CD14-positive monocyte (primary cell): ENCODE measurements around the gene PSME1. TPM values are rescaled to one million over a fixed set of nuclear protein-coding genes. Genes with fewer than 3 reads are reported as not detected.

ENCODE experiments used
- DNase-seq, 3 donors: peaks; one replicate each; pipeline ENCODE4 v3.0.0-alpha.2; 2011 to 2022
- H2AFZ ChIP-seq: 2 replicates; pipeline ENCODE4 v1.6.0; 2012; ENCODE audit warnings: mild to moderate bottlenecking, low read depth, low read length, inconsistent platforms; ENCODE audit not compliant: insufficient read depth, poor library complexity, severe bottlenecking
- H3K27ac ChIP-seq, 2 donors: 1 replicate in 1 of 2; 2 replicates in 1 of 2; pipeline ENCODE4 v1.5.1; 2012 to 2013; ENCODE audit warnings: low read length in 2 of 2, control low read depth in 1 of 2, inconsistent platforms in 1 of 2, low read depth in 1 of 2, mild to moderate bottlenecking in 1 of 2
- H3K27me3 ChIP-seq, 2 donors: one replicate each; pipeline versions ENCODE4 v1.6.0 to v1.6.1; 2011 to 2013; ENCODE audit warnings: low read length in 2 of 2; ENCODE audit not compliant: control insufficient read depth in 2 of 2, insufficient read depth in 2 of 2
- H3K36me3 ChIP-seq, 2 donors: replicated peaks in 1 of 2; 1 replicate in 1 of 2; 2 replicates in 1 of 2; pipeline versions ENCODE4 v1.5.1 to v1.6.1; 2012 to 2013; ENCODE audit warnings: low read length in 2 of 2, control low read depth in 1 of 2, inconsistent platforms in 1 of 2, mild to moderate bottlenecking in 1 of 2; ENCODE audit not compliant: insufficient read depth in 2 of 2, control insufficient read depth in 1 of 2
- H3K4me1 ChIP-seq, 2 donors: 1 replicate in 1 of 2; 2 replicates in 1 of 2; pipeline versions ENCODE4 v1.5.1 to v1.6.1; 2012 to 2013; ENCODE audit warnings: low read length in 2 of 2, control low read depth in 1 of 2, inconsistent platforms in 1 of 2, mild to moderate bottlenecking in 1 of 2, moderate library complexity in 1 of 2; ENCODE audit not compliant: insufficient read depth in 2 of 2, control insufficient read depth in 1 of 2
- H3K4me2 ChIP-seq: replicated peaks from 2 replicates; pipeline ENCODE3; 2012; ENCODE audit warnings: low read length, moderate library complexity, mild to moderate bottlenecking; ENCODE audit not compliant: poor library complexity, severe bottlenecking; ENCODE audit errors: extremely low read depth
- H3K4me3 ChIP-seq, 3 experiments: fragments of 200-600 bp in 1 of 3; sonication (generic) in 1 of 3; replicated peaks in 1 of 3; 1 replicate in 2 of 3; 2 replicates in 1 of 3; pipeline ENCODE4 v1.5.1; 2011 to 2013; ENCODE audit warnings: low read length in 3 of 3, mild to moderate bottlenecking in 3 of 3, control low read depth in 2 of 3, low read depth in 2 of 3, inconsistent platforms in 1 of 3, moderate library complexity in 1 of 3
- H3K79me2 ChIP-seq: 2 replicates; pipeline ENCODE4 v1.6.0; 2012; ENCODE audit warnings: mild to moderate bottlenecking, control low read depth, inconsistent platforms, low read length, moderate library complexity; ENCODE audit not compliant: insufficient read depth
- H3K9ac ChIP-seq: 2 replicates; pipeline ENCODE4 v1.6.0; 2017; ENCODE audit warnings: low read length, mild to moderate bottlenecking; ENCODE audit not compliant: insufficient read depth, poor library complexity, severe bottlenecking
- H3K9me3 ChIP-seq, 2 donors: replicated peaks in 1 of 2; 1 replicate in 1 of 2; 2 replicates in 1 of 2; pipeline versions ENCODE4 v1.5.1 to v1.6.1; 2012 to 2013; ENCODE audit warnings: low read length in 2 of 2, control low read depth in 1 of 2; ENCODE audit not compliant: control insufficient read depth in 1 of 2, insufficient read depth in 1 of 2
- H4K20me1 ChIP-seq: 2 replicates; pipeline ENCODE4 v1.6.0; 2012; ENCODE audit warnings: mild to moderate bottlenecking, low read length, control low read depth, moderate library complexity; ENCODE audit not compliant: insufficient read depth
- H3K27ac Mint-ChIP-seq, 7 donors: one replicate each; pipeline ENCODE4 v1.8.0; 2020; ENCODE audit warnings: mild to moderate bottlenecking in 7 of 7, mixed read lengths in 7 of 7, moderate library complexity in 6 of 7, inconsistent platforms in 2 of 7
- H3K27me3 Mint-ChIP-seq, 3 donors: one replicate each; pipeline ENCODE4 v1.8.0; 2021 to 2022; ENCODE audit warnings: low read depth in 3 of 3, mild to moderate bottlenecking in 3 of 3, mixed read lengths in 3 of 3, moderate library complexity in 3 of 3, inconsistent platforms in 1 of 3
- H3K36me3 Mint-ChIP-seq, 2 donors: one replicate each; pipeline ENCODE4 v1.8.0; 2020; ENCODE audit warnings: mixed read lengths in 2 of 2, inconsistent platforms in 1 of 2, mild to moderate bottlenecking in 1 of 2
- H3K4me1 Mint-ChIP-seq: one replicate; pipeline ENCODE4 v1.8.0; 2020; ENCODE audit warnings: mild to moderate bottlenecking, mixed read lengths
- H3K4me3 Mint-ChIP-seq, 2 donors: one replicate each; pipeline ENCODE4 v1.8.0; 2020; ENCODE audit warnings: mild to moderate bottlenecking in 2 of 2, mixed read lengths in 2 of 2, moderate library complexity in 1 of 2
- H3K9me3 Mint-ChIP-seq, 7 donors: one replicate each; pipeline ENCODE4 v1.8.0; 2020 to 2022; ENCODE audit warnings: mixed read lengths in 7 of 7, mild to moderate bottlenecking in 6 of 7, moderate library complexity in 6 of 7, inconsistent platforms in 2 of 7
- CTCF ChIP-seq: fragments of 200-600 bp; IDR thresholded peaks from one replicate; pipeline ENCODE4 v1.8.0; 2022; ENCODE audit warnings: antibody characterized with exemption, mild to moderate bottlenecking
- WGBS: methylation state at CpG from one replicate; pipeline ENCODE4 v1.1.5; 2013; ENCODE audit warnings: missing lambda C conversion rate; ENCODE audit not compliant: insufficient coverage; 5-methylcytosine and 5-hydroxymethylcytosine counted together
- intact Hi-C, 2 donors: fragments of 100-400 bp; cut with micrococcal nuclease; formaldehyde crosslinking; loops; one replicate each; pipeline versions ENCODE4 v1.15.0 to v1.15.1; 2023
- polyA plus RNA-seq, 3 donors: library from polyadenylated mRNA; depleted of rRNA in 1 of 3; unstranded in 2 of 3; stranded (reverse) in 1 of 3; fragments of 300-500 nt in 2 of 3; fragments of >200 nt in 1 of 3; fragmentation: Illumina TruSeq in 2 of 3; gene quantifications; 1 replicate in 2 of 3; 2 replicates in 1 of 3; pipeline ENCODE4 v1.2.3, GENCODE V29; 2012 to 2021

PSME1 gene
- polyA plus RNA-seq, 3 donors: 435 to 759 (median 729) TPM

- H3K36me3 ChIP-seq: peaks cover 9 to 20% of the 10 kb centered on the region in 2 donors
- peak; percentile 79 to 85 (median 81) for DNase-seq
- intact Hi-C loops: loop anchor here in 1 of 2 donors (2.0 kb wide), 1 partner anchor 15 kb away; no protein-coding TSS in a partner anchor
- peaks cover 17% of the 10 kb centered on the region for H4K20me1 ChIP-seq
- peak within 1 kb of the TSS; percentile 96 to 97 for H3K4me3 Mint-ChIP-seq
- peaks cover 0 to 2% (median 1%) of the 10 kb centered on the region in 3 donors for H3K27me3 Mint-ChIP-seq
- peaks cover 34% of the 10 kb centered on the region for H3K79me2 ChIP-seq
- peak within 1 kb of the TSS; percentile 90 for H3K9ac ChIP-seq
- no peaks in the 10 kb centered on the region for H3K9me3 ChIP-seq
- peaks cover 43 to 58% of the 10 kb centered on the region in 2 donors for H3K4me1 ChIP-seq
- peaks cover 50% of the 10 kb centered on the region for H3K4me1 Mint-ChIP-seq
- peak within 1 kb of the TSS; percentile 98 for H3K4me2 ChIP-seq
- peaks cover 15 to 22% of the 10 kb centered on the region in 2 donors for H3K36me3 Mint-ChIP-seq
- H3K27ac ChIP-seq: peak within 1 kb of the TSS; percentile 68 to 92
- H3K4me3 ChIP-seq: peak within 1 kb of the TSS; percentile 64 to 98 (median 72)
- no peaks in the 10 kb centered on the region for H3K27me3 ChIP-seq
- H3K27ac Mint-ChIP-seq: peak within 1 kb of the TSS; percentile 89 to 95 (median 93)
- under 1% methylated on average over 56 of the region's 68 CpGs for WGBS
- peak within 1 kb of the TSS; percentile 89 for H2AFZ ChIP-seq
- peaks cover 0 to 3% (median 0%) of the 10 kb centered on the region in 7 donors for H3K9me3 Mint-ChIP-seq
- TF ChIP-seq CTCF: no peak
Measured at GRCh38 chr14:24093901-24094840, 41.8 kb upstream of the PSME1 start, which contains the start of gene PCK2. TSS of gene PCK2 (plus strand) at chr14:24094311. CDS start at chr14:24094406, 95 bp downstream.

GRCh38 chr14:24094841-24095270 lies 41.1 kb upstream of the PSME1 start:
- H3K27me3 Mint-ChIP-seq: peaks cover 0 to 2% (median 1%) of the 10 kb centered on the region in 3 donors
- Histone ChIP-seq H3K9me3 (no peaks in the 10 kb centered on the region), H4K20me1 (peaks cover 20% of the 10 kb centered on the region), H3K9ac (peak overlapping the region; percentile 90), H3K4me1 (peaks cover 50 to 64% of the 10 kb centered on the region in 2 donors), H2AFZ (peak overlapping the region; percentile 89), H3K27me3 (no peaks in the 10 kb centered on the region), H3K79me2 (peaks cover 34% of the 10 kb centered on the region), H3K27ac (peak overlapping the region; percentile 68 to 92), H3K36me3 (peaks cover 12 to 25% of the 10 kb centered on the region in 2 donors), H3K4me3 (peak overlapping the region; percentile 64 to 98 (median 72)), H3K4me2 (peak overlapping the region; percentile 98)
- intact Hi-C loops: loop anchor here in 1 of 2 donors (2.0 kb wide), 1 partner anchor 14 kb away; no protein-coding TSS in a partner anchor
- TF ChIP-seq CTCF: no peak
- peaks cover 0 to 3% (median 0%) of the 10 kb centered on the region in 7 donors for H3K9me3 Mint-ChIP-seq
- peak overlapping the region; percentile 89 to 95 (median 93) for H3K27ac Mint-ChIP-seq
- no peak for DNase-seq
- H3K4me3 Mint-ChIP-seq: peak overlapping the region; percentile 96 to 97
- under 1% methylated on average over 12 of the region's 14 CpGs for WGBS
- H3K36me3 Mint-ChIP-seq: peaks cover 20 to 28% of the 10 kb centered on the region in 2 donors
- H3K4me1 Mint-ChIP-seq: peaks cover 57% of the 10 kb centered on the region
